Measurements from ENCODE around the gene NR6A1. TPM values are rescaled to one million over a fixed set of nuclear protein-coding genes. Genes with fewer than 3 reads are reported as not detected.

The NR6A1 gene
- total RNA-seq, 1 donor from 2014 or later = 5.0 TPM

DNA sequence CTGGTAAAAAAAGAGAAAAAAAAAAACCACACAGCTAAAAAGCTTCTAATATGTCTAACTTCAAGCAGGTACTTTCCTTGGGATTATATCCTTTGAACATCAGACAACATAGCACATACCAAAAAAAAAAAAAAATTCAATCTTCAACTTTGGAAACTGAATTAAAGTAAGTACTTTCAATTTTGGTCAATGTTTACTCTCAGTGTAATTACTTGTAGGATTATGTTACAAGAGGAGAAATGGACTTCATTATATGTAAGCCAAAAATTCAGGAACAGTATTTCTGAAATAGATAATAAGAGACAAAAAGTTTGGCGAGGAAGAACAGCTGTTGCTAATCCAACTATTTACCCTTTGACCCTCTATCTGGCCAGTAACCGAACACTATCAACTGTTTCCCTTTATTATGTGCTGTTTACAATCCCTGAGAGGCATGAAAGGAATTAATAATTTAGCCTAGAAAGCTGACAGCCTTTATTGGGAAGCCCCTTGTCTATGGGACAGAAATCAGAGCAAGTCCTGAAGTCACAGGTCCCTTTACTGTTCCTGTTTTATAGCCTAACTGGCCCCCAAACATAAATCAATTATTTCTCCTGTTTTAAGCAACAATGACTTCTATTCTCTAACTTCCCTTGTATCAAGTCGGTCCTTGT, 46.6 kb downstream of the NR6A1 start:
- no peak for DNase-seq (ENCODE audit: low spot score)

- no peak for DNase-seq (ENCODE audit: low spot score)
Measured at GRCh38 chr9:124723352-124723751, 47.8 kb downstream of the NR6A1 start.

DNA sequence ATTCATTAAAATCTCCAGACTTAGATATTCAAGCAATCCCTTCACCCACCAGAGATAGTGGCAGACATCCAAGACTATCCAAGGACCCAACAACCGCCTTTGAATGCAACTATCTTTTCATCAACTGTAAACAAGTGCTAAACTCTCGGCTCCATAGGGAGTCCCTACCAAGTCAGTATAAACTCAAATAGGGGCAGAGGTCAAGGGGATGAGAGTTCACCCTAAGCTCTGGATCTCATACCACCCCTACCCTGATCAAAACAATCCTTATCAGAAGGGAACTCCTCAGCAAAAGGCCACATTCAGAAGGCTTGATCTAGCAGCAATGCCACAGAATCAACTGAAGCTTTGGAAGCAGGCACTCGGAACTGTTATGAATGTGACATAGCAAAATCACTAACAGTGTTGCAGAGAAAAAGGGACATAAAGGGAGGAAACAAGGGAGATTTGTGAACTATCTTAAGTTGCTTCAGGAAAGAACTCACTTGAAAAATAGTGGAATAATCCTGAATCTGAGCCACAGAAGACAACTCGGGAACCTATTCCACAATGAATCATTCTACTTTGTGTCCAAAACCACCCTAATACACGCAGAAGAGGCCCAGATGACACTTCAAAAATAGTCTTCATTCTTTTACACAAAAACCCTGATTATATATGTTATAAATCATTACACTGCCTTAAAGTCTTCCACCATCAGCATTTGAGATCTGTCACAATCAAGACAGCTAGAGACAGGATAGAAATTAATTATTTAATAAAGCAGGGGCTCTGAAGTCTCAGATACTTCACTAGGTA, 49.8 kb downstream of the NR6A1 start:
- DNase-seq (ENCODE audit: low spot score) = no peak

DNA sequence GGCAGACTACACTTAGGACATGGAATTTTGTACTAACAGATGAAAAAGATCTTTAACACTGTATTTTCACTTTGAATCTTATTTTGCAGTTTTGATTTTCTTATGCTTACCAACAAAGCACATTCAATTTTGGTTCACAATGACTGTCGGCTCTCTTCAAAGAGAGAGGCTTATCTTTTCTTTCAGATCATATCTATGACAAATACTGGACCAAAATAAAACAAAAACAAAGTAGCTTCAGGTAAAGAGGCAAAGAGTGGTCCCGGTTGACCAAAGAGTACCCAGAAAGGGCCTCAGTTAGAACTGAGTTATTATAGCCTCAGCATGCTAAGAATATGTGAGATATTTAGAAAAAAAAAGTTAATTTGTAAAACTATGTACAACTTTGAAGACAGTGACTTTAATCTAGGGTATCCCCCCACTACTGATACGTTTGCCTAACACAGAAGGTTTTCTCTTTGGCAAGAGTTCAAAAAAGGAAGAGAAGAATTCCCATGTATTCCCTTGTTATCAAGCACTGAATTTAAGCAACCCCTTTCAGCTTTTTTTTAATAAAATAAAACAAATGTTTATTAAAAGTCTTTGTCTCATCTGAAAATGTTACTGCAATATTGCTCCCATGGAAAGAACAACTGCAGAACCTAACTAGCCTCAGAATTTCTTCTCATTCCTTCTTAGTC, 50.5 kb downstream of the NR6A1 start:
- DNase-seq (ENCODE audit: low spot score) = no peak

DNA sequence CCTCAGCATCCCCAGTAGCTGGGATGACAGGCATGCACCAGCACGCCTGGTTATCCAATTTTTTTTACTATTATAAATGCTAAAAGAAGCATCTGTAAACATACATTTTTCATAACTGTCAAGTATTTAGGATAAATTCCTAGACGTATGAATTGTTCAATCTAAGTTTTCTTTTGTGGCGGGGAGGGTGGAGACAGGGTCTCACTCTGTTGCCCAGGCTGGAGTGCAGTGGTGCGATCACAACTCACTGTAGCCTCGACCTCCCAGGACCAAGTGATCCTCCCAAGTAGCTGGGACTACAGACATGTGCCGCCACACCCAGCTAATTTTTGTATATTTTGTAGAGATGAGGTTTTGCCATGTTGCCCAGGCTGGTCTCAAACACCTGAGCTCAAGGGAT, 52.2 kb downstream of the NR6A1 start:
- no peak for DNase-seq (ENCODE audit: low spot score)

GRCh38 chr9:124717597-124717996, 53.5 kb downstream of the NR6A1 start:
- no peak for DNase-seq (ENCODE audit: low spot score)

- DNase-seq (ENCODE audit: low spot score) = no peak
Measured at GRCh38 chr9:124716808-124717207, 54.3 kb downstream of the NR6A1 start.

GRCh38 chr9:124710766-124711165, 60.3 kb downstream of the NR6A1 start:
- DNase-seq (ENCODE audit: low spot score) = no peak

DNA sequence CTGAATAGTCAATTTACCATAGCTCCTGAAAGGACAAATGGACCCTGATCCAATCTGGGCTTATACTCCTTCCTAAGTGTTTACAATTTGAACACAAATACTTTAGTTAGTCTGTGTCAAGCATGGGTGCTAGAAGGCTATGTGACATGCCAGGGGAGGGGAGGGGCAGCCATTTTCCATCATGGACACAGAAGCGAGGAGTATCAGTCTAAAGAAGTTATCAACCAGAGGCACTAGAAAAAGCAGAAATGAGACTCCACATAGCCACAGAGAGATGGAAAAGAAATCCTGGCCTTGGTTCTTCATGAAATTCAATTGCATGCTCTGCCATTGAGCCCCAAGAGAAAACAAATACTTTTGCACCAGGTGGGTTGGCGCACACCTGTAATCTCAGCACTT, 61.8 kb downstream of the NR6A1 start:
- no peak for DNase-seq (ENCODE audit: low spot score)

- no peak for DNase-seq (ENCODE audit: low spot score)
Measured at GRCh38 chr9:124708633-124709291, 62.3 kb downstream of the NR6A1 start.

DNA sequence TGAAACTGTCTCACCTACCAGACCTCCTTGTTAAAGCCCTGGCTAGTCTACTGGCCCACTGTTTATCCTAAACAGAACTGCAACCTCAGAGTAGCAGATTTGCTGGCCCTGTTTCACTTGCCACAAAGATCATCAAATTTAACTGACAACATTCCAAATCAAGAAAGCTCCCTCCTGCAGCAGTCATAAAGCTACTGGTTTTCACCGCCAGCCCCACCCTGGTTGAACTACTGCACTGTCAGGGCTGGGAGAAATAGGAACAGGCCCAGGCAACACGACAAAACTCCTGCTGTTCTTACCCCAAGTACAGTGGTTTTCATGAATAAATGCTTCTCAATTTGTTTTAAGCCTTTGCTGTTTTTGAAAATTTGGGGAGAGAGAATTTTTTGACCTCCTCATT, 63.0 kb downstream of the NR6A1 start:
- DNase-seq (ENCODE audit: low spot score) = no peak

DNA sequence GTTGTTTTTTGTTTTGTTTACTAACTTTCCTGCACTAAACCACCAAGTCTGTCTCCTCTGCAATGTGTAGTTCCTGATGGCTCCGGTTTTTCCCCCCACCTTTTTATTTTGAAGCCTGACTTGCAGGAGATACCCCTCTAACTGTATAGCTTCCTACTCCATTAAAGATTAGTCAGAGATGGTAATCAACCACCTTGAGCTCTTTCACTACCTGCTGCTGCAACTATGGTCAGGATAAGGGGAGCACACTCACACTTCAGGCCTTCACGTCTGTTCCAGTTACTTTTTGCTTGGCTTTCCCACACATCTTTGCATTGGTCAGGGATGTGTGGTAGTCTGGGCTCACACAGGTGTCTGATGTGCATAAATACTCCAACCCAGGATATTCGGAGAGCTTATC, 63.4 kb downstream of the NR6A1 start:
- DNase-seq (ENCODE audit: low spot score) = no peak

DNA sequence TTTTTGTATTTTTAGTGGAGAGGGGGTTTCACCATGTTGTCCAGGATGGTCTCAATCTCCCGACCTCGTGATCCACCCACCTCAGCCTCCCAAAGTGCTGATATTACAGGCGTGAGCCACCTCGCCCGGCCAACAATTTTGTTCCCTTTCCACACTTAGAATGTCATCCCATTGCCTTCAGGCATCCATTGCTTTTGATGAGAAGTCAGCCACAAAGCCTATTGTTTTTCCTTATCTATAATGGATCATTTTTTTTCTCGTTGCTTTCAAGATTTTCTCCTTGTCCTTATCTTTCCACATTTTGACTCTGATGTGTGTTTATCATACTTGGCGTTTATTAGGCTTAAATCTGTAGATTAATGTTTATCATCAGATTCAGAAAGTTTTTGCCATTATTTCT, 64.4 kb downstream of the NR6A1 start:
- DNase-seq (ENCODE audit: low spot score) = no peak

DNA sequence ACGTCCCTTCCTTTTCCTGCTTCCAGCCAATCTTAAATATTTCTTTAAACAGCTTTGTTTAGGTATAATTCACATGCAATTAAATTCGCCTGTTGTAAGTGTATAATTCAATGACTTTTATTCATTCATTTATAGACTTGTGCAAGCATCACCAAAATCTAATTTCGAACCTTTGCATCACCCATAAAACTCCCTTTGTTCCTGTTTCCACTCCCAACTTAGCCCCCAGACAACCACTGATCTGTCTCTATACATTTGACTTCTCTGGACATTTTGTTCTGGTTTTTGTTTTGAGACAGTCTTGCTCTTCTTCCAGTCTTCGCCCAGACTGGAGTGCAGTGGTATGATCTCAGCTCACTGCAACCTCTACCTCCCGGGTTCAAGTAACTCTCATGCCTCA, 71.5 kb downstream of the NR6A1 start:
- no peak for DNase-seq (ENCODE audit: low spot score)

DNA sequence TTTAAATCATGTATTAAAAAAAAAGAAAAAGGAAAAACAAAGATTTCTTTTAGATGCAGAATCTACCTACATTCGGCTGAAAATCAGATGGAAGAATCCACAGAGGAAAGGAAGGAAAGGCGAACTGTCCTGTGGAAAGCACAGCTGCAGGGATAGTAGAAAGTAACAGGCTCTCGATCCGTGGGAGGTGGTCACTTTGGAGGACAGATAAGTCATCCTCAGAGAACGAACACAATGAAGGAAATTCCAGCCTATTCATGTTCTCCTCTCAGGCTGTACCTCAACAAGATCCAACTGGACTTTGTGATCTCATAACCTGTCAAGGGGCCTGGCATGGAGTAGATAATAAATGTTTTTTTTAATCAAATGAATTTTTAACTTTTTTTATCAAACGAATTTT, 72.8 kb downstream of the NR6A1 start:
- no peak for DNase-seq (ENCODE audit: low spot score)

DNA sequence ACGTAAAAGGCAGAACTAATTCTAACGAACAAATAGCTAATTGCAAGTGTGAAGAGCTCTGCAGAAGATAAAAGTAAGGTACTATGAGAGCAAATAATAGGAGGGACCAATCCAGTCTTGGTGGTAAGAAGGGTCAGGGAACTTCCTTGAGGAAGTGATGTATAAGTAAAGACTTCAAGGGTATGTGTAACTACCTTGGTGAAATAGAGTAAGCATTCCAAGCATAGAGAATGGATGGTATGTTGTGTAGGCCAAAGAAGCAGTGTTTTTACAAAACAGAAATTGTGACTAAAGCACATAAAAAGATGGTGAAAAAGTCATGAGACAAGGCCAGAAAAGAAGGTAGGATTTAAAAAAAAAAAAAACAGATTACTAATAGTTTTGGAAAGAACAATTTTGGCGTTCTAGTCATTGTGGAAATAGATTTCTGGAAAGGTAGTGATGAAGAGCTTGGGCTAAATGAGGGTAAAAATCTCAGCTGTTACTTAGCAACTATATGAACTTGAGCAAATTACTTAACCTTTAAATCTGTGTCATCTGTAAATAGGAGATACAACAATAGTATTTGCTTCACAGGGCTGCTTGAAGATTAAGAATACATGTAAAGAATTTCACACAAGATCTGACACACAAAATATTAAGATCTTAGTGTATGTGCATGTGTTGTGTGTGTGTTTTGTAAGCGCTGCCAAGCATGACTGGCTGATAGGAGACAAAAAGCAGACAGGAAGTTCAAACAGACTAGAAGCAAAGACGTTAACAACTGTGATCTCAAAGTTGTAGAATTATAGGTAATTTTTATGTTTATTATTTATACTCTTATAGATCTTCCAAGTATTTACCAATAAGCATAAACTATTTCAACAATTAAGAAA, 73.5 kb downstream of the NR6A1 start:
- no peak for DNase-seq (ENCODE audit: low spot score)

DNA sequence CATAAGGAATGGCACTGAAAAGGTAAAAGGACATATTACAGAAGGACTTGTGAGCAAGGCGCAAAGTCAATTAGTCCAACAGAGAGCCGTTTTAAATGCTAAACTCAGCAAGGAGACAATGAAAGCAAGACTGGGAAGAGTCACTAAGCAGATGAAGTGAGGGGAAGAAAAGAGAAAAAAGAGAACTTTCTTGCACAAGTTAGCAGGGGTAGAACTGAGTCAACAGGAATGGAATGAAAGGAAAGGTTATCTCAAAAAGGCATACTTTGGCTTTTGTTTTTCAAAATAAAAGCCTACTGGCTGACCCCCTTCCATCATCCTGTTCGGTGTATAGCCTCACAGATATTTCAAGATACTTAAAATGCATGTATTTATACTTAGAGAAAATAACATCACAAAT, 75.0 kb downstream of the NR6A1 start:
- no peak for DNase-seq (ENCODE audit: low spot score)

GRCh38 chr9:124695280-124695890, 75.7 kb downstream of the NR6A1 start:
- no peak for DNase-seq (ENCODE audit: low spot score)

GRCh38 chr9:124694414-124695279, 76.5 kb downstream of the NR6A1 start:
- no peak for DNase-seq (ENCODE audit: low spot score)

GRCh38 chr9:124693403-124693802, 77.7 kb downstream of the NR6A1 start:
- no peak for DNase-seq (ENCODE audit: low spot score)

Data from ureter (tissue), 1 donor.